Suprapubic skin (tissue), 4 donors: ENCODE data around the gene OR1M1. TPM values are rescaled to one million over a fixed set of nuclear protein-coding genes. Genes with fewer than 3 reads are reported as not detected.

Experiments
- DNase-seq, 2 donors: peaks; one replicate each; pipeline ENCODE4 v3.0.0-alpha.2; 2019; ENCODE audit warnings: low spot score in 2 of 2
- H3K27ac ChIP-seq: fragments of 200-600 bp; sonication (generic); one replicate; pipeline ENCODE4 v1.5.1; 2019
- H3K27me3 ChIP-seq: fragments of 200-600 bp; sonication (generic); one replicate; pipeline ENCODE4 v1.5.1; 2019
- H3K36me3 ChIP-seq: fragments of 200-600 bp; sonication (generic); one replicate; pipeline ENCODE4 v1.5.1; 2019
- H3K4me1 ChIP-seq: fragments of 200-600 bp; sonication (generic); one replicate; pipeline ENCODE4 v1.5.1; 2019
- H3K4me3 ChIP-seq: fragments of 200-600 bp; sonication (generic); one replicate; pipeline ENCODE4 v1.5.1; 2019; ENCODE audit warnings: mild to moderate bottlenecking
- H3K9me3 ChIP-seq: fragments of 200-600 bp; sonication (generic); one replicate; pipeline ENCODE4 v1.5.1; 2019
- EP300 ChIP-seq: sonication (generic); formaldehyde crosslinking; IDR thresholded peaks from one replicate; pipeline ENCODE4 v1.6.1; 2017; ENCODE audit warnings: antibody characterized with exemption
- POLR2A ChIP-seq, 2 donors: fragments of 450-650 bp; IDR thresholded peaks; one replicate each; pipeline ENCODE4 v1.6.1; 2017; ENCODE audit warnings: antibody characterized with exemption in 2 of 2, mild to moderate bottlenecking in 2 of 2, moderate library complexity in 2 of 2
- POLR2AphosphoS5 ChIP-seq, 3 donors: sonication (generic); formaldehyde crosslinking; IDR thresholded peaks; one replicate each; pipeline ENCODE4 v1.6.1; 2017; ENCODE audit warnings: antibody characterized with exemption in 3 of 3
- WGBS: methylation state at CpG from one replicate; pipeline ENCODE4 v1.1.5; 2018; 5-methylcytosine and 5-hydroxymethylcytosine counted together
- total RNA-seq, 4 donors: library from RNA; depleted of rRNA; stranded (reverse); fragments of >200 nt; gene quantifications; one replicate each; pipeline ENCODE4 v1.1.0, GENCODE V29; 2016
- TF ChIP-seq, protein P1 (sequence below), 2 donors: fragments of 200-600 bp in 1 of 2; fragments of 450-650 bp in 1 of 2; sonication (generic) in 1 of 2; IDR thresholded peaks; one replicate each; pipeline ENCODE4 v1.5.1; 2016 to 2019; ENCODE audit warnings: antibody characterized with exemption in 2 of 2, mild to moderate bottlenecking in 1 of 2, moderate library complexity in 1 of 2

The OR1M1 gene
- total RNA-seq, 4 donors from 2014 or later, result not detected

- H3K9me3 ChIP-seq, result no peaks in the 10 kb centered on the region
- no peak for DNase-seq
- H3K4me1 ChIP-seq, result peaks cover 10% of the 10 kb centered on the region
- no peaks in the 10 kb centered on the region for H3K36me3 ChIP-seq
- no peak overlapping the region for H3K4me3 ChIP-seq
- H3K27me3 ChIP-seq, result no peaks in the 10 kb centered on the region
- 81% methylated on average over 4 of the region's 4 CpGs for WGBS
- no peak overlapping the region for H3K27ac ChIP-seq
- no peak for TF ChIP-seq POLR2A (IDR thresholded peaks at IDR 0.05)
- TF ChIP-seq, protein P1, sequence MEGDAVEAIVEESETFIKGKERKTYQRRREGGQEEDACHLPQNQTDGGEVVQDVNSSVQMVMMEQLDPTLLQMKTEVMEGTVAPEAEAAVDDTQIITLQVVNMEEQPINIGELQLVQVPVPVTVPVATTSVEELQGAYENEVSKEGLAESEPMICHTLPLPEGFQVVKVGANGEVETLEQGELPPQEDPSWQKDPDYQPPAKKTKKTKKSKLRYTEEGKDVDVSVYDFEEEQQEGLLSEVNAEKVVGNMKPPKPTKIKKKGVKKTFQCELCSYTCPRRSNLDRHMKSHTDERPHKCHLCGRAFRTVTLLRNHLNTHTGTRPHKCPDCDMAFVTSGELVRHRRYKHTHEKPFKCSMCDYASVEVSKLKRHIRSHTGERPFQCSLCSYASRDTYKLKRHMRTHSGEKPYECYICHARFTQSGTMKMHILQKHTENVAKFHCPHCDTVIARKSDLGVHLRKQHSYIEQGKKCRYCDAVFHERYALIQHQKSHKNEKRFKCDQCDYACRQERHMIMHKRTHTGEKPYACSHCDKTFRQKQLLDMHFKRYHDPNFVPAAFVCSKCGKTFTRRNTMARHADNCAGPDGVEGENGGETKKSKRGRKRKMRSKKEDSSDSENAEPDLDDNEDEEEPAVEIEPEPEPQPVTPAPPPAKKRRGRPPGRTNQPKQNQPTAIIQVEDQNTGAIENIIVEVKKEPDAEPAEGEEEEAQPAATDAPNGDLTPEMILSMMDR (IDR thresholded peaks at IDR 0.05), result no peak
- TF ChIP-seq POLR2AphosphoS5 (IDR thresholded peaks at IDR 0.05), result no peak
- no peak for TF ChIP-seq EP300
These were observed 8.2 kb upstream of the OR1M1 start for GRCh38 chr19:9078651-9079050.

DNA sequence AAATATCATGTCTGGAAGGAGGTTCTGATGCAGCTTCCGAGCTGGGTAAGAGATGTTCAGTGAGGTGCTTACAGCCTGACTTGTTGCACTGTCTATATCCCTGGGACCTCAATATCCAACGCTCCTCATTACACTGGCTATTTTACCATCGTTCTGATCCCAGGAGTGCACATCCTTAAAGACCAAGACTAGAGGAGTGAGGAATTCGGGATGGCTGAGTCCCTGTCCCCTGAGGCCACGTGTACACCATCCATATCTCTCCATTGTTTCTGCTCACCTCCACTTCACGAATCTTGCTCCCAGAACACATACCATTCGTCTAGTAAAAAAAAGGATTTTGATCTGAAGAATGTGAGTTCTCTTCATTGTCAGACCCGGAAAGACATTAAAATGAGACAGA lies 20.5 kb downstream of the OR1M1 start, which contains the start of gene OR7G2:
Gene OR7G2 (minus strand): TSS at position 101 of the 400 bp plus-strand sequence. CDS start 4,232 bp downstream, outside the sequence.
- no peak for DNase-seq
- Histone ChIP-seq H3K4me3 (no peak within 1 kb of the TSS), H3K9me3 (no peaks in the 10 kb centered on the region), H3K4me1 (no peaks in the 10 kb centered on the region), H3K27me3 (peaks cover 12% of the 10 kb centered on the region), H3K27ac (no peak within 1 kb of the TSS), H3K36me3 (no peaks in the 10 kb centered on the region)
- no peak for TF ChIP-seq POLR2A (IDR thresholded peaks at IDR 0.05)
- WGBS, result 20% methylated on average over 8 of the region's 8 CpGs

DNA sequence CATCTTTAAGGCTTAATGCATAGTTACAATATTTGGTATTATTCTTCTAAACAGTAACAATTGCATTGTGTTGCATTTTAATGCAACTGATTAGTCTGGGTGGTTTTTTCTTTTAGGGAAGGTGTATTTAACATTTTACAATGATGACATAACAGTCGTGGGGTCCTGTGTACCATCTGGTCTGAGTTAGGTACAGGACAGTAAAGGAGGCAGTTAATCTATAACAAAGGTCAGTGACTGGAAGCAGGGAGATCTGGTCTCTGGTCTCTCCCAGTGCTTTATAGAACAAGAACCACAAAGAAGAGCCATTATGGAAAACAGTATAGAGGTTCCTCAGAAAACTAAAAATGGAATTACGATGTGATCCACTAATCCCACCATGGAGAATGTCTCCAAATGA lies 23.1 kb downstream of the OR1M1 start:
- H3K4me1 ChIP-seq, result no peaks in the 10 kb centered on the region
- no peak overlapping the region for H3K4me3 ChIP-seq
- H3K9me3 ChIP-seq, result no peaks in the 10 kb centered on the region
- H3K36me3 ChIP-seq, result no peaks in the 10 kb centered on the region
- no peak for DNase-seq
- no peak overlapping the region for H3K27ac ChIP-seq
- H3K27me3 ChIP-seq, result peaks cover 12% of the 10 kb centered on the region
- WGBS, result 34% methylated on average over 2 of the region's 2 CpGs
- no peak for TF ChIP-seq EP300
- TF ChIP-seq, protein P1 (IDR thresholded peaks at IDR 0.05), result no peak
- no peak for TF ChIP-seq POLR2AphosphoS5 (IDR thresholded peaks at IDR 0.05)
- TF ChIP-seq POLR2A (IDR thresholded peaks at IDR 0.05), result no peak

DNA sequence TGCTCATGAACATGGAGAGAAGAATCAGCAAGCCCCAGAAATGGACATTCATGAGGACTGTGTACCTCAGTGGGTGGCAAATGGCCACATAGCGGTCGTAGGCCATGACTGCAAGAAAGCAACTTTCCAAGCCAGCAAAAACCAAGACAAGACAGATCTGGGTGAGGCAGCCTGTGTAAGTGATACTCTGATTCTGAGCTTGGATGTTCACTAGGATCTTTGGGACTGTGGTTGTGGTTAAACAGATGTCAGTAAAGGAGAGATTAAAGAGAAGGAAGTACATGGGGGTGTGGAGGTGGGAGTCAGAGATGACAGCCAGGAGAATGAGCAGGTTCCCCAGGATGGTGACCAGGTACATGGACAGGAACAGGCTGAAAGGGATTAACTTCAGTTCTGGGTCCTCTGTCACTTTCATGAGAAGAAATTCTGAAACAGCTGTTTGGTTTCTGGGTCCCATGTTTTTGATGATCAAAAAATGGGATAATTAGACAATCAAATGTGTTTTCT lies 28.5 kb downstream of the OR1M1 start, which contains the start of gene OR7G1:
Gene OR7G1 (minus strand): TSS at position 457 of the 507 bp plus-strand sequence. CDS start 0 bp downstream, at position 457.
- Histone ChIP-seq H3K4me3 (no peak within 1 kb of the TSS), H3K27ac (no peak within 1 kb of the TSS), H3K4me1 (no peaks in the 10 kb centered on the region), H3K27me3 (peaks cover 18% of the 10 kb centered on the region), H3K36me3 (no peaks in the 10 kb centered on the region), H3K9me3 (no peaks in the 10 kb centered on the region)
- TF ChIP-seq, protein P1 (IDR thresholded peaks at IDR 0.05), result no peak
- no peak for TF ChIP-seq POLR2A (IDR thresholded peaks at IDR 0.05)
- TF ChIP-seq POLR2AphosphoS5 (IDR thresholded peaks at IDR 0.05), result no peak
- TF ChIP-seq EP300, result no peak
- WGBS, result 81% methylated on average over 2 of the region's 2 CpGs
- no peak for DNase-seq

GRCh38 chr19:9116547-9116946 lies 29.7 kb downstream of the OR1M1 start:
- Histone ChIP-seq H3K4me1 (no peaks in the 10 kb centered on the region), H3K36me3 (no peaks in the 10 kb centered on the region), H3K9me3 (no peaks in the 10 kb centered on the region), H3K27me3 (peaks cover 16% of the 10 kb centered on the region), H3K4me3 (no peak overlapping the region), H3K27ac (no peak overlapping the region)
- TF ChIP-seq POLR2A (IDR thresholded peaks at IDR 0.05), result no peak
- no peak for TF ChIP-seq EP300
- TF ChIP-seq, protein P1 (IDR thresholded peaks at IDR 0.05), result no peak
- TF ChIP-seq POLR2AphosphoS5 (IDR thresholded peaks at IDR 0.05), result no peak
- DNase-seq, result no peak
- 61% methylated on average over 5 of the region's 5 CpGs for WGBS
